ENCODE measurements around the gene ATF7.

DNA sequence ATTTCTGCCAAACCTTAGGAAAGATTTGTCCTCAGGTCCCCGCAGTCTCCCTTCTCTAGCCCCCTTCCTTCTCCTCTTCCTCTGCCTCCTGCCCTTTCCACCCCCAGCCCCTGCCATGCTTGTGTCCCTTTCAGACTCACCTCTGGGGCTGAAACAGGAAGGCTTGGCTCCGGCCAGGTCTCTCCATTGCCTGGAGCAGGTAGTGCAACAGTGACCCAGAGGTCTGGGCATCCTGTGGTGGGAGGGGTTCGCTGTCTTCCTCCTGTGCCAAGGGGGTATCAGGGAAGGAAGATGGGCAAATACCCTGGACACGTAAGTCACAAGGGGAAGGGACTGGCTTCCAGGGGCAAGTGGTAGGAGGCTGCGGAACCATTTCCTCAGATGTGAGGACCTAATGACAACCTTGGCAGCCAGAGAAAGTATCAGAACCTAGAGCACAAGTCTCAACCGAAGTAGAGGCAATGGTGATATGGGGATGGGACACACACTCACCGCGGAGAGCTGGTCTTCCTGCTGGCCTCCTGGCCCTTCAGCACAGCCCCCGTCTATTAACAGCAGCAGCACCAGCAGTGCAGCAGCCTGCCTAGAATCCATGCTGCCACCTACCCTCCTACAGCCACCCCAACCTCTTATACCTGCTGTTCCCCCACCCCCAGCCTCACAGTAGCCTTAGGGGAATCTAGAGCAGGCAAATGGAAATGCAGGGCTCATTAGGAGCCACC is 119.1 kb downstream of the ATF7 start, which contains the start of gene NPFF:
- no peak for TF ChIP-seq CTCF (IDR thresholded peaks at IDR 0.05)
- TF ChIP-seq ZFX (IDR thresholded peaks at IDR 0.05; ENCODE audit: borderline replicate concordance) = no peak
